Measurements from ENCODE around the gene POMT1.
"Not testable (repeated sequence)": the region's sequence is repeated elsewhere in the genome, so short reads cannot be mapped to it uniquely, and the experiment has no call there.

The POMT1 gene

DNA sequence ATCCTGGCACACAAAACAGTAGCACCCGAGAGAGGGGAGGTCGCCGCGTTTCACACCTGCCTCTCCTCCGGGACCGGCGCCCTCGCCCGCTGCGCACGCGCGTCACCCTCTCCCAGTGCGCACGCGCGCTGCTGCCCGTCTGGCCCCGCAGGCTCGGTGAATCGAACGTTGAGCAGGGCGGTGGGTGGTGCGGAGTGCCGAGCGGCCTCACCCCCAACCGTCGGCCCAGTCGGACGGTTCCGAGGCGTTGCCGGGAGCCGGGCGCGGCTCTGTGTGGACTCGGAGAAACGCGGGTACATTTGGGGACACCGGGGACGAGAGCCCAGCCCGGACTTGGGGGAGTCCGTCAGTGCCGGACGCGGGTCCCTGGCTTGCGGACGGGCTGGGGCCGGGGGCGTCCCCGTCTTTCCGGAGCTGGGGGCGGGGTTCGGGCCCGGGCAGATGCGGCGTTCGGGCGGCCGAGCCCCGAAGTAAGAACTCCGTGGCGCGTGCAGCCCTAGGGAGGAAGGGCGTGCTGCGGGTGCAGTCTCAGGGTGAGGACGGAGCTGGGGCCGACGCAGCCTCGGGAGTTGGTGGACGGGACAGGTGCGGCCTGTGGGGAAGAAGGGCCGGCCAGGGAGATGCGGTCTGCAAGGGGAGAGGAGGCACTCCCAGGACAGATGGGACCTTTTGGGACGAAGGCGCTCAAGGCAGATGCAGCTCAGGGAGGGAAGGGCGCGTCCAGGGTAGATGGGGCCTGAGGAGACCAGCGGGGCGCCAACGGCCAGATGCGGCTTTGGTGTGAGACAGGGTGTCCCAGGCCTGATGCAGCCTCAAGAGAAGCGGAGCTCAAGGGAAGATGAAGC, at the start of gene POMT1 (continued):
- TF ChIP-seq ZBTB20 (tag by site-specific recombination; IDR thresholded peaks at IDR 0.05) (peak; percentile 85), ZNF248 (tag by site-specific recombination; IDR thresholded peaks at IDR 0.05) (no peak)
- TF ChIP-seq, protein P1, sequence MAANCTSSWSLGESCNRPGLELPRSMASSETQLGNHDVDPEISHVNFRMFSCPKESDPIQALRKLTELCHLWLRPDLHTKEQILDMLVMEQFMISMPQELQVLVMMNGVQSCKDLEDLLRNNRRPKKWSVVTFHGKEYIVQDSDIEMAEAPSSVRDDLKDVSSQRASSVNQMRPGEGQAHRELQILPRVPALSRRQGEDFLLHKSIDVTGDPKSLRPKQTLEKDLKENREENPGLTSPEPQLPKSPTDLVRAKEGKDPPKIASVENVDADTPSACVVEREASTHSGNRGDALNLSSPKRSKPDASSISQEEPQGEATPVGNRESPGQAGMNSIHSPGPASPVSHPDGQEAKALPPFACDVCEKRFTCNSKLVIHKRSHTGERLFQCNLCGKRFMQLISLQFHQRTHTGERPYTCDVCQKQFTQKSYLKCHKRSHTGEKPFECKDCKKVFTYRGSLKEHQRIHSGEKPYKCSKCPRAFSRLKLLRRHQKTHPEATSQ (tag by site-specific recombination; IDR thresholded peaks at IDR 0.05), result peak; percentile 11; the same call in 1 of the 2 replicates
- TF ChIP-seq, protein P2, sequence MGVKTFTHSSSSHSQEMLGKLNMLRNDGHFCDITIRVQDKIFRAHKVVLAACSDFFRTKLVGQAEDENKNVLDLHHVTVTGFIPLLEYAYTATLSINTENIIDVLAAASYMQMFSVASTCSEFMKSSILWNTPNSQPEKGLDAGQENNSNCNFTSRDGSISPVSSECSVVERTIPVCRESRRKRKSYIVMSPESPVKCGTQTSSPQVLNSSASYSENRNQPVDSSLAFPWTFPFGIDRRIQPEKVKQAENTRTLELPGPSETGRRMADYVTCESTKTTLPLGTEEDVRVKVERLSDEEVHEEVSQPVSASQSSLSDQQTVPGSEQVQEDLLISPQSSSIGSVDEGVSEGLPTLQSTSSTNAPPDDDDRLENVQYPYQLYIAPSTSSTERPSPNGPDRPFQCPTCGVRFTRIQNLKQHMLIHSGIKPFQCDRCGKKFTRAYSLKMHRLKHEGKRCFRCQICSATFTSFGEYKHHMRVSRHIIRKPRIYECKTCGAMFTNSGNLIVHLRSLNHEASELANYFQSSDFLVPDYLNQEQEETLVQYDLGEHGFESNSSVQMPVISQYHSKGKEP (tag by site-specific recombination; IDR thresholded peaks at IDR 0.05), result no peak

DNA sequence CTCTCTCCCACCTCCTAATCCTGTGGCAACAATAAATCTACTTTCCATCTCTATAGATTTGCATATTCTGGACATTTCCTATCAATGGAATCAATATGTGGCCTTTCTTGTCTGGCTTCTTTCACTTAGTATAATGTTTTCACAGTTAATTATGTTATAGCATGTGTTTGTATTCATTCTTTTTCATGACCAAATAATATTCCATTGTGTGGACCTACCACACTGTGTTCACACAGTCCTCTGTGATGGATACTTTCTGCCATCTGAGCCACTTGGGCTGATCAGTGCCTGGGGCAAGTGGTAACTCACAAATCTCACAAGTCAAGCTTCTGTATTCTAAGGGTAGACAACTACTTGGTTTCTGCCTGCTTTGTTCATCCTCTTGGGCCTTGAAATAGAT, 48.7 kb upstream of the POMT1 start:
- TF ChIP-seq ZNF146 (tag by site-specific recombination; IDR thresholded peaks at IDR 0.05), result peak; percentile 93
- TF ChIP-seq ZNF777 (tag by site-specific recombination; IDR thresholded peaks at IDR 0.05; ENCODE audit: borderline replicate concordance), result no peak
- no peak for TF ChIP-seq ZBTB48 (tag by site-specific recombination; IDR thresholded peaks at IDR 0.05)
- no peak for TF ChIP-seq ZNF341 (tag by site-specific recombination; IDR thresholded peaks at IDR 0.05; ENCODE audit: low read depth)
- TF ChIP-seq ZNF292 (tag by site-specific recombination; IDR thresholded peaks at IDR 0.05; ENCODE audit: borderline replicate concordance, low read depth), result no peak
- POLR2A ChIA-PET, result interaction anchor here (1.6 kb wide), 1 partner anchor 57 kb away, joined by 4 read pairs; no protein-coding TSS in a partner anchor
- Histone ChIP-seq H3K4me3 (ENCODE audit: low read depth, low read length) (no peak overlapping the region), H3K36me3 (ENCODE audit: control insufficient read depth in 2 of 2, insufficient read depth in 1 of 2, low read length in 2 of 2) (peaks cover 78 to 95% of the 10 kb centered on the region in 2 experiments), H3K27ac (ENCODE audit: extremely low read depth, low read depth, low read length) (no peak overlapping the region), H3K9me3 (ENCODE audit: control insufficient read depth, insufficient read depth, low read depth, low read length) (no peaks in the 10 kb centered on the region), H3K4me1 (ENCODE audit: control insufficient read depth, insufficient read depth, low read length) (0 out of 2 replicates have a peak, but pooled peaks cover 2% of the 10 kb centered on the region)
- CTCF ChIA-PET, result interaction anchor here (0.5 to 1.1 kb wide), 3 partner anchors 46 to 268 kb away, joined by 3 read pairs; no protein-coding TSS in a partner anchor

DNA sequence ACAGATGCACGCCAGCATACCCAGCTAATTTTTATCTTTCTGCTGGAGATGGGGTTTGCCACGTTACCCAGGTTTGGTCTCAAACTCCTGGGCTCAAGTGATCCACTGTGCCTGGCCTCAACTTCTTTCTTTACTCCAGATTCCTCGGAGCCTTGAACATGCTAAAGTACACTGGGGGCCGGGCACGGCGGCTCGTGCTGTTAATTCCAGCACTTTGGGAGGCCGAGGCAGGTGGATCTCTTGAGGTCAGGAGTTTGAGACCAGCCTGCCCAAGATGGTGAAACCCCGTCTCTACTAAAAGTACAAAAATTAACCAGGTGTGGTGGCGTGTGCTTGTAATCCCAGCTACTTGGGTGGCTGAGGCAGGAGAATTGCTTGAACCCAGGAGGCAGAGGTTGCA, 47.1 kb upstream of the POMT1 start:
- CTCF ChIA-PET; H3K9me3 ChIP-seq (ENCODE audit: control insufficient read depth, insufficient read depth, low read depth, low read length); POLR2A ChIA-PET; H3K4me3 ChIP-seq (ENCODE audit: low read depth, low read length); H3K4me1 ChIP-seq (ENCODE audit: control insufficient read depth, insufficient read depth, low read length); H3K27ac ChIP-seq (ENCODE audit: extremely low read depth, low read depth, low read length): not testable (repeated sequence)
- H3K36me3 ChIP-seq (ENCODE audit: control insufficient read depth in 2 of 2, insufficient read depth in 1 of 2, low read length in 2 of 2), result peaks cover 75 to 95% of the 10 kb centered on the region in 2 experiments

DNA sequence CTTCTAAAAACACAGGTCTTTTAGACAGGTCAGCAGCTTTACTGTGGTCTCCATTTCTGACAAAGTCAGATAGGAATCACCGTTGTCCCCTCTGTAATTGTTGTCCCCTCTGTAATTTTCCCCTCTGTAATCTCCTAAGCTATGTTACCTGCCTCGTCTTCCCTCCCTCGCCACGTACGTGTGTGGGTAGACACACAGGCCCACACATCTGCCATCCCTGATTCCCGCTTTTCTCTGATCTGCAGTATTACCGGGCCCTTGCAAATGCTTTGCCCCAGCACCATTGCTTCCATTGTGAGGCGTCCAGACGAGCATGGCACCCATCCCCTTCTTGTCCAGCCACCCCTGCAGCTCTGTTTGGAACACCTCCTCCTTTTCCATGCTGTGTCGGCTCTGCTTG, 45.0 kb upstream of the POMT1 start:
- H3K9me3 ChIP-seq (ENCODE audit: control insufficient read depth, insufficient read depth, low read depth, low read length), result no peaks in the 10 kb centered on the region
- no peak overlapping the region for H3K4me3 ChIP-seq (ENCODE audit: low read depth, low read length)
- no peak overlapping the region for H3K27ac ChIP-seq (ENCODE audit: extremely low read depth, low read depth, low read length)
- POLR2A ChIA-PET, result interaction anchor here (0.7 to 2.0 kb wide), 3 partner anchors 9 to 465 kb away, joined by 3 to 7 read pairs (median 3); no protein-coding TSS in a partner anchor
- H3K4me1 ChIP-seq (ENCODE audit: control insufficient read depth, insufficient read depth, low read length), result no peaks in the 10 kb centered on the region
- CTCF ChIA-PET, result interaction anchor here (0.6 to 1.4 kb wide), 6 partner anchors 10 to 121 kb away, joined by 3 to 4 read pairs (median 4); no protein-coding TSS in a partner anchor
- TF ChIP-seq BCL11B (tag by site-specific recombination; IDR thresholded peaks at IDR 0.05; ENCODE audit: low read depth) (no peak), ZNF677 (tag by site-specific recombination; IDR thresholded peaks at IDR 0.05) (no peak), ZNF37A (tag by site-specific recombination; IDR thresholded peaks at IDR 0.05) (no peak), ZNF266 (tag by site-specific recombination; IDR thresholded peaks at IDR 0.05; ENCODE audit: low read depth) (no peak)
- peaks cover 72 to 94% of the 10 kb centered on the region in 2 experiments for H3K36me3 ChIP-seq (ENCODE audit: control insufficient read depth in 2 of 2, insufficient read depth in 1 of 2, low read length in 2 of 2)
